Fibroblast of lung (primary cell): ENCODE data around the gene ACSS1.

Source experiments
- CTCF ChIP-seq, 2 donors: IDR thresholded peaks in 1 of 2; conservative IDR thresholded peaks in 1 of 2; 1 replicate in 1 of 2; 2 replicates in 1 of 2; pipeline ENCODE4 v1.5.1; 2011 to 2012; ENCODE audit warnings: low read length in 2 of 2, control low read depth in 1 of 2, inconsistent platforms in 1 of 2, low read depth in 1 of 2, mild to moderate bottlenecking in 1 of 2
- EZH2 ChIP-seq: IDR thresholded peaks from 2 replicates; pipeline ENCODE4 v1.5.1; 2012; ENCODE audit warnings: low read length, control low read depth, mild to moderate bottlenecking; ENCODE audit errors: missing control alignments

GRCh38 chr20:25018841-25019240 lies 39.1 kb downstream of the ACSS1 start:
- TF ChIP-seq CTCF (conservative IDR thresholded peaks at IDR 0.05 in 1 of 2, IDR thresholded peaks at IDR 0.05 in 1 of 2; ENCODE audit: low read depth in 1 of 2, low read length in 2 of 2) (no peak), EZH2 (no peak)
